Inferior parietal cortex (tissue), 1 donor: ENCODE results near the gene MTRF1L.
"Not testable (repeated sequence)": the region's sequence is repeated elsewhere in the genome, so short reads cannot be mapped to it uniquely, and the experiment has no call there.

ENCODE experiments used
- DNase-seq: peaks from one replicate; pipeline ENCODE4 v3.0.0-alpha.2; 2016; ENCODE audit errors: extremely low spot score

MTRF1L gene

DNA sequence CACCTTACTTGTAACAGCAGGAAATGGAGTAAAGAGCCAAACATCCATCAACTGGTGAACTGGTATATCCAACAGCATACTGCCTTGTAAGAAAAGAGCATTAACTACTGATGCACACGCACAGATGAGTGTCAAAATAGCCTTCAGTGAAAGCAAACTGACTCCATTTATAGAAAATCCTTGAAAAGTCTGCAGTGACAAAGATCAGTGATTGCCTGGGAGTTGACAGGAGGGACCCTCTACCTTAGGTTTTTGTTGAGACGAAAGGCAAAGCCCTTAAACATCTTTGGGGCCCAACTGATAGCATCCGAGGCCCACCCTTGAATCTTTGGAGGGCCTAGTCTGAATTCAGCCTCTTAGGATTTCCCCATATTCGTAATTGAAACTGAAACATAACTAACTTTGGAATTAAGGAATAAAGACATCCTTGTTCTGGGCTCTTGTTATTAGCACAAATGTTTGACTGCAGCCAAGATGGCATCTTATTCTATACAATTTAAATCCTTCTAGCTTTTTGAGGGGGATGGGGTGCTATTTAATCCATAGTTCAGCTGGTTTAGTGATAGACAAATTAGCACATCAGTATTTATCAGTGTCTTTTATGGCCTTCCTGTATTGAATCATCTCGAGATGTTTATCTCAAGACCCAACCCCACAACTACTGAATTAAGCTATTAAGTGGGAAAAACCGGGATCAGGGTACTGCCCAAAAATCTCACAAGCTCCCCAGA is 32.7 kb downstream of the MTRF1L start:
- DNase-seq = no peak

GRCh38 chr6:152966168-152966894 is 36.2 kb downstream of the MTRF1L start:
- not testable (repeated sequence) for DNase-seq

GRCh38 chr6:152959333-152959732 is 43.2 kb downstream of the MTRF1L start:
- DNase-seq = no peak

GRCh38 chr6:152957796-152958195 is 44.7 kb downstream of the MTRF1L start:
- DNase-seq = no peak

DNA sequence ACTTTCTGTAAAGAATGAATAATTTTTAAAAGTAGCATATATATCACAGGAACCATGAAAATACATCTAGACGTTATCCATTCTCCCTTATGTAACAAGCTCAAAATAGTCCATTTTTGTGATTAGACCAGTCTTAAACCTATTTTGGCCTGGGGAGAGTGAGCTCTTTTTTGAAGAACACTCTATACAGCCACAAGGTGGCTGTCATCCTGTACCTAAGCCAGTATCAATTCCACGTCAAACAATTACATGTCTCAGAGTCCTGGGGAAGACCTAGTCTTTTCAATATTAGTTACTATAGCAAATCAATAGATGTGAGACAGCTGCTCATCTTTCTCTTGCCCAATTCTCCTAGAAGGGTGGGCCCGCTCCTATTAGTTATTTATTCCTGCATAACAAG is 48.1 kb downstream of the MTRF1L start:
- no peak for DNase-seq

- DNase-seq = peak; percentile 71
Observed at GRCh38 chr6:152952866-152953509, 49.5 kb downstream of the MTRF1L start.

DNA sequence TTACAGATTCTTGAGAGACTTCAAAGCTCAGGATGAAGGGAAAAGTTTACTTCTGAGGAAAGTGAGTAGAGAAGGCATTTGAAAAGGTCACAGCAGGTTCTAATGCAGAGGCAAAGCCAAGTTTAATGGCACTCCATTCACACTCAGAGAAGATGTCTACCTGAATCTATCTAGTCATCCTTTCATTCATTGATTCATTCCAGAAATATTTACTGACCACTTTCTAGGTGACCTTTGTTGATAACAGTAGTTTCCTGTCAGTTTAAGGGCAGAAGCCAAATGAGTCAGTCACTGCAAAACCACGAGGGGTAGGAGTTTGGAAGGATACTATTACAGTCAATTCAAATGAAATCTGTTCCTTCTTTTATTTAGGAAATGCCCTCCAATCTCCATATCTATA is 50.5 kb downstream of the MTRF1L start:
- DNase-seq = no peak

DNA sequence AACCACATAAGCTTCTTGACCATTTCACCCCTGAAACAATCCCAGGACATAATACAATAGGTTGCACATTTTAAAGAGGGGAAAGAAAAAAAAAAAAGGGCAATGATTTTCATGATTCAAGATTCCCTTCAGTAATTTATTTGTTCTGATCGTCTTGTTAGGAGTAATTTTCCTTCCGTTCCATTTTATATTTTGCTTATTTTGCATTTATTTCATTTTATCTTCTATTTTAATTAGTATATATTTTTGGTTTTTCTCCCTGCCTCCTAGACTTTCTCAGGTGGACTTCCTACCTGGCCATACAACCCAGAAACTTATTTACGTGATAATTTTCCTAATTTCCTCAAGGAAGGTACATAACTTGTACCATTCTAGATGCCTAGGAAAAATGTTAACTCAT is 52.3 kb downstream of the MTRF1L start:
- DNase-seq = no peak

DNA sequence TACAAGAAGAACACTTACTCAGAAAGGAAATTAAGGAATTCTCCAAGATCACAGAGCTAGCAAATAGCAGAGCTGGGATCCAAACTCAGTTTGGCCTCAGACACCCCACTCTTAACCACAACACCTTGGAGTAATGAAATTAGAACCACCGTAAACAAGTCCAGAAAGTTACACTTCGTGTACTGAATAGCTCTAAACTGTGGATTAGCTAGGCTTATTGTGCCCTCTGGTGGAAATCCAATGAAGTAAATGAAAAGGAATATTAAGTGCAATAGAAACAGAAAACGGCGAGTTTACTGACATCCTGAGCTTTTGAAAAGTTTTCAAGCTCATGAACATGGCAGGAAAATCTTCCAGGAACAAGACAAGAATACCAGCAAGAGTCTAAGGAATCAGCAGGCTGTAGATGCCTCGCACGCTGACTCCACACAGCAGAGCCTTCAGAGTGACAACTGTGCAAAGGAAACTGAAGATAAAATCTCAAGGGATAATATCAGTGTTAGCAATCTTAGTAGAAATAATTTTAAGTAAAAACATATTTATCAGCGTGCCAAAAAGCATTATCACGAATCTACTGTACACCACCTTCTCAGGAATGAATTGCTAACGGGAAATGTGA is 54.2 kb downstream of the MTRF1L start:
- DNase-seq = peak; percentile 77

DNA sequence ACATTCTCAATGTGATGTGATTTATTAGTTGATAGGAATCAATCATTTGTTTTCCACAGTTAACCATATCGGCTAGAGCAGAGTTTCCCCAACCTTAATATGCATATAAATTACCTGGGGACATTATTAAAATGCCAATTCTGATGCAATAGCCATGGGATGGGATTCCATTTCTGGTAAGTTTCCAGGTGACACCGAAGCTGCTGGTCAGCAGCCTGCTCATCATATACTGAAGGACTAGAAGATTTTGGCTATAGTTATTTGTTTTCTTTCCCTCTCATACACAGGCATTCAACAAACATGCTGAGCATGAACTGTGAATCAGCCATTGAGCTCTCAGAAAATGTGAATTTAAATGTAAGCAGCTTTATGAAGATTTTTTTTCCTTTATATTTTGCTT is 55.5 kb downstream of the MTRF1L start:
- DNase-seq = no peak

DNA sequence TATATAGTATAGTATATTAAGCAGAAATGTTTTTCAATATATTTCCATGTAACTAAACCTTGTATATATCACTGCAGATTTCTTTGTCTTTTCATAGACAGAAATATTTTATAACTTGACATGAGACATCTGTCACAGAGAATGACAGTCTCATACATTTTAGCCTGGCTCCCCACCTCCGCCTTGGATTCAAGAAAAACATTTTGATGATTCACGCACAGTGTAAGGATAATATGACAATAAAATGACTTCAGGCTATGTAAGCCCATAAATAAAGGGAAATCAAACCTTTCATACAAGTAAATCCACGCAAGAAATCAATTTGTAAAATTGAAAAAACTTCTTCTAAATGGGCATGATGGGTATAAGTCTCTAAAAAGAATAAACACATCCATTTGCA is 56.0 kb downstream of the MTRF1L start:
- no peak for DNase-seq

DNA sequence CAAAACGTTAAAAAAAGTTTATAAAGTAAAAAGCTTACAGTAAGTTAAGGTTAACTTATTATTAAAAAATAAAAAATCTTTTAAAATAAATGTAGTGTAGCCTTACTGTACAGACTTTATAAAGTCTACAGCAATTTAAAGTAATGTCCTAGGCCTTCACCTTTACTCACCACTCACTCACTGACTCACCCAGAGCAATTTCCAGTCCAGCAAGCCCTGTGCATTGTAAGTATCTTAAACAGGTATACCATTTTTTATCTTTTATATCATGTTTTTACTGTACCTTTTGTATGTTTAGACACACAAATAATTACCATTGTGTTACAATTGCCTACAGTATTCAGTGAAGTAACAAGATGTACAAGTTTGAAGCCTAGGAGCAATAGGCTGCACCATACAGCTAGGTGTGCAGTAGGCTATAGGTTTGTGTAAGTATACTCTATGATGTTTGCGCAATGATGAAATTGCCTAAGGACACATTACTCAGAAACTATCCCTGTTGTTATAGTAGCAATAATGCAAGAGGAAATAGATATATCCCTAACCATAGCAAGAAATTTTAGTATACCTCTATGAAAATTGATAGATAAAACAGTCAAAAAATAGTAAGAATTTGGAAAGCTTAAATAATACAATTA is 59.1 kb downstream of the MTRF1L start:
- DNase-seq = no peak

DNA sequence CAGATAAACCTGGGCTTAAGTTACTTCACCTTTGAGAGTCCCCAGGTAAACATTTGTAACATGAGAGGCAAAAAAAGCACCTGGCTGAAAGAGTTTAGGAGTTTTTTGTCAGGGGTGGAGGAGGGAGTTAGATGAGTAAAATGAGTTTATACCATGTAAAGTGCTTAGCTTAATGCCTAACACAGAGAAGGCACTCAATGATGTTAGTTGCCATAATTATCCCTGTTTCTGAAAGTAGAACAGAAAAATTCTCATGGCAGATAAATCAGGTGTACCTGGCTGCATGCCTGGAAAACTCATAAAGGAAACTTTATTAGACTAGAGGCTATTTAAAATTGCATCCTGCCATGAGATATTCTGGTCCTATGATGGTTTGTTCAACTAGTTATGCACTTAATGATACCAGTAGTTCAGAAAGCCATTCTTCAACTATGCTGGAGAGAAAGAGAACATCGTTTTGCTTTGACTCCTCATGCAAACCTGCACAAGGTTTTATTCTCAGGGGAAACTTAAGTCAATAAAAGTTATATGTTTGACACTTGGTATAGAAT is 60.1 kb downstream of the MTRF1L start:
- no peak for DNase-seq

- no peak for DNase-seq
Observed at GRCh38 chr6:152941746-152942145, 60.8 kb downstream of the MTRF1L start.
